Panc1 (cell line): ENCODE results near the gene CDYL.

Source experiments
- CTCF ChIP-seq: fragments of 450-650 bp; IDR thresholded peaks from 2 replicates; pipeline ENCODE4 v1.5.1; 2017; ENCODE audit warnings: mild to moderate bottlenecking
- SIN3A ChIP-seq: IDR thresholded peaks from 2 replicates; pipeline ENCODE4 v1.6.1; 2012; ENCODE audit warnings: low read depth, mild to moderate bottlenecking, low read length, moderate library complexity, borderline replicate concordance; ENCODE audit not compliant: insufficient read depth

DNA sequence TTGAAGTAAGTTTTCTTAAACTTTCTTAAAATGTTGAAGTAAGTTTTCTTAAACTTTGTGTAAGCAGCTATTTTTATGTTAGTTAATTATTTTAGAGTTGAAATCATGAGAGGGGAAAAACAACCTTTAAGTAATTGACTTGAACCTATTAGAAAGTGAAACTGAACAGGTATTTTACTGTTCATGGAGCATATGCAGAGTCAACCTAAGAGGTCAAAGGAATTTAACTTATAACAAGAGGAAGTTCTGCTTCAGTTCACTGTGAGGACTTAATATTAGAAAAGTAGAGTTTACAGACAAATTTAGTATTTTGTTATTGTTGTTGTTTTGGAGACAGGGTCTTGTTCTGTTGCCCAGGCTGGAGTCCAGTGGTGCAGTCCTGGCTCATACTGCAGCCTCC is 38.0 kb downstream of the CDYL start:
- TF ChIP-seq CTCF (no peak), SIN3A (no peak)
